Right hindlimb (tissue), 1 donor: Measurements from ENCODE around the gene HDGFL1.

Source experiments
- DNase-seq: peaks from one replicate; pipeline ENCODE4 v3.0.0-alpha.2; 2018

The HDGFL1 gene

DNA sequence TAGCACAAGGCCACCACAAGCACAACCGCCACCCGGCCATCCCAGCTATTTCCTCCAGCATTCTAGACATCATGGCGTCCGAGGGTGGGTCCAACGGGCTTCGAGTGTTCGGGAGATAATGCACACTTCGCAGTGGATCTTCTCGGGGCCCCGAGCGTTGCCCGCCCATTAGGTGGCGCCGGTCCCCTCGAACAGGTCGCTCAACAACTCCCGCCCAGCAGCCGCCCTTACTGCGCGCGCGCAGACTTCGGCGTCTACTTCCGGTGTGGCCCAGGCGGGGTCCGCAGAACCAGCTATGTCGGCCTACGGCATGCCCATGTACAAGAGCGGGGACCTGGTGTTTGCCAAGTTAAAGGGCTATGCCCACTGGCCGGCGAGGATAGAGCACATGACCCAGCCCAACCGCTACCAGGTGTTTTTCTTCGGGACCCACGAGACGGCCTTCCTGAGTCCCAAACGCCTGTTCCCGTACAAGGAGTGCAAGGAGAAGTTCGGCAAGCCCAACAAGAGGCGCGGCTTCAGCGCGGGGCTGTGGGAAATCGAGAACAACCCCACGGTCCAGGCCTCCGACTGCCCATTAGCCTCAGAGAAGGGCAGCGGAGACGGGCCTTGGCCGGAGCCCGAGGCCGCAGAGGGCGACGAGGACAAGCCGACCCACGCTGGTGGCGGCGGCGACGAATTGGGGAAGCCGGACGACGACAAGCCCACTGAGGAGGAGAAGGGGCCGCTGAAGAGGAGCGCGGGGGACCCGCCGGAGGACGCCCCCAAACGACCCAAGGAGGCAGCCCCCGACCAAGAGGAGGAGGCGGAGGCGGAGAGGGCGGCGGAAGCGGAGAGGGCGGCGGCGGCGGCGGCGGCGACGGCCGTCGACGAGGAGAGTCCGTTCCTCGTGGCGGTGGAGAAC is at the start of gene HDGFL1:
TSS of gene HDGFL1 (plus strand) at position 286 of the 904 bp plus-strand sequence. CDS start at position 296, 10 bp downstream.
- DNase-seq, result no peak

DNA sequence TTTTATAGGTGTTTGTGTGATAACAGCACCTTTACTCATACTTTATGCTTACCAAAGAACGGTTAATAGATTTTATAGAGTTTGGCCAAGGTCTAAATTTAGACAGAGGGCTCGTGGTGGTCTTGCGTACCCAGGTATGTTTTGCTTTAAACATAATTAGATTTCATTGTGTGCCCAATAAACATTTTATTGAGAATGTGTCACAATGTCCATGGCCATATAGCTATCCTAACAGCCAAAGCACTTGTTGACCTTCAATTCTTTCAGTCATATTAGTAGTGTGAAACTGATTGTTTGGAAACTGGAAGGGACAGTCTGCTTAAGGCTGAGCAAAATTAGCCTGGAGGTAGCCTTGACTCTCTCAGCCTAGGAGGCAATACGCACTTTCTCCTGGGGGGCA is 48.3 kb upstream of the HDGFL1 start:
- no peak for DNase-seq

DNA sequence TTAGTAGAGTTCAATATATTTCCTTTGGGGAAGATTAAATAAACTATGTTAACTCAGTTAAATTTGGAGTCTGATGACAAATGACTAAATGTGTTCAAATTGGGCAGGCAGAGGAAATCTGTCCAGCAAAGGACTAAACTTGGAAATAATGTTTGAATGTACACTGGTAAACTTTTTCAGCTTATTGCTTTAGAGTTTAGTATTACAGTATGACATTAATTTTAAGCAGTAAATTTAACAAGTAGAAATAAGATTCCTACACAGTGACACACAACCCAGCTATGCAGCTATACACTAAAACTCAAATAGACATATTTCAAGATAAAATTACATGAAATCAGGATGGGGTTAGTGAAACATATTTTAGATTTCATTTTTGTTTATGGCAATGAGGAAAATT is 42.6 kb upstream of the HDGFL1 start:
- no peak for DNase-seq

DNA sequence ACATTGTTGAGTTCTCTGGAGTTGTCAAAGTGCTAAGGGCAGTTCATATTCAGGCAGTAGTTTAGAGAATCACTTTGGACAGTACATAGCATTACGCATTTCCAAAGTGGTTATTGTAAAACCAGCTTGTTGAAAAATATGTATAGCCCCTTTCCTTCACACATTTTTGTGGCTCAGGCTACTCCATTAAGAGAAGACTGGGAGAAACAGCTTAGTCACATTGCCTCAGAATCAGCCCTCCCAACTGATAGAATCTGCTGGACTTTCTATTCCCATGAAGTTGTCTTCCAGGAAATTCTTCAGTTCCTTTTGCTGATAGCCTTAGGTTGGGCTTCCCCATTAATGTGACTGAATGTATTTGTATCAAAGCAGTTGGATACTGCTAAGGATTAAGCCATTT is 39.5 kb upstream of the HDGFL1 start:
- no peak for DNase-seq

DNA sequence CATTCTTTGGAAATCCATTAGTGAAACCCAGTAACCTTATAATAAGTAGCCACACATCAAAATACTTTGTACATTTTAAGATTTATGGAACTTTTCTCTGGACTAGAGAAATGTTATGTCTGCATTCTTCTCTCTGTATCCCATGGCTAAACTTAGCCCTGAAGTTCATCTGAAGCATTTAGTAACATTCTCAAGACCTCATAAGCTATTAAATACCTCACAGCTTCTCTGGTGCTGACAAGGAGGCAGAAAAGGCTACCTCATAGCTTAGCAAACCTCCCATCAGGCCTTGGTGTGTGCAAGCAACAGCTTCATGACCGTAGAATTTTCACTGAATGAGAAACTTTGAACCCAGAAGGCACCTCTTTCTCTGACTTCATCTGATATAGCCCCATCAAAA is 38.9 kb upstream of the HDGFL1 start:
- DNase-seq, result no peak

DNA sequence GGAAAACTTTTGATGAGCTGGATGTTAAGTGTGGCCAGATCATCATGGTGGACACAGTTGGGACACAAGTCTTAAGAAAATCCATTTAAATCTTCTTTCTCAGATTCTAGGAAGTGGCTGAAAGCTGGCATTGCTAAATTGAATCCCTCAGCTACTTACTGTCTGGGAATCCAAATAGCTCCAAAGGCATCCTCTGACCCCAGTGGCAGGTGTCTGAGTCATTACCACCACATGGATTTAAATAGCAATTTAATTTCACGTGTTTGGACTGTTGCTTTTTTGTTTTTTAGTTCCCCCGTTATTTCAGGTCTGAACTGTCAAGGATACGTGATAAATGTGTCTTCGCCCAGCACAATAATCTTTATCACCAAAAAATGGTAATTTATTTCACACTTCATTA is 33.2 kb upstream of the HDGFL1 start:
- no peak for DNase-seq

DNA sequence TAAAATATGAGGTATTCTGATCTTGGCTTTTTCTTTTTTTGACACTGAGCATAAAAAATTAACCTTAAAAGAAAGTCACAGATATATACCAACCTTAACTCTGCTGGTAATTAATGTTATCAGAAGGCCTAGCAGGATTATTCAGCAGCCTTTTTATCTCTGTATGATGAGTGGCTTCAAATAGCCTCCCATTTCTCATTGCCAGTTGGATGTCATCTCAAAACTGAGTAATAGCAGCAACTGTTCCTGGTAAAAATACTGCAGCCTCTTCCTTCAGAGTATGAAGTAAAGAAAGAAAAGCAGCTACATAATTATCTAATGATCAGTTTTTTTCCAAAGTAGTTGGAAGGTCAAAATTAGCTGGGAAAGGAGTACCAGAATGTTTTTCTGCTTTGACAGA is 24.9 kb upstream of the HDGFL1 start:
- no peak for DNase-seq

DNA sequence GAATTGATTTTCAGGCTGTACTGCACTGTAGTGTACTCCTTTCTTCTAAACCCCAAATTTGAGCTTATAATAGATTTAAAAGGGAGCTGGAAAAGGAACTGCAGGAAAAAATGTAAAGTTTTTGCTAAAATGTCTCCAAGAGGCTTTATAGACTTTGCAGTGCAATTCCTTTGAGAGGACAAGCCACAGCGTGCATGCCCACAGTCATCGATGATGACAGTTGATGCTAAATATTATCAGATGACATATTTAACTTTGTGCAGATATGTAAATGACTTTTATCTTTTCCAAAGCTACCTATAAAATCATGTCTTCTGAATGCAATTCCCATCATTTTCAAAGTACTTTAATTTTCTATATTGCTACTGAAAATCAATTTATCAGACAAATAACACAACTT is 24.3 kb upstream of the HDGFL1 start:
- no peak for DNase-seq

DNA sequence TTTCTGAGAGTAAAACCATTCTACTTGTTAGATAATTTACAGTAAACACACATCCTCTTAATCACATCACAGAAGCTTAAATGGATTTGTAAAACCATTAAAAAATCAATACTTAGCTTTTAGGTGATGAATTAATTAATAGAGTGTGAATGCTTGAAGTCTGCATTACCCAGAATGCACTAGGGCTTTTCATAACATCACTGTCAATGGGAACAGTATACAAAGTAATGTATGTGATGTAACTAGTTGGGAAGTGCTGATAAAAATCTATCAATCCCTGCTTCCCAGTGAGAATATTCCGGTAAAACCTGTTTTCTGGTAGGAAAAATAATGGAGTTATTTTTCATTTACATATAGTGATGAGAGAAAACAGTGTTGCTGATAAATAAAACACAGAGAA is 23.1 kb upstream of the HDGFL1 start:
- DNase-seq, result no peak

DNA sequence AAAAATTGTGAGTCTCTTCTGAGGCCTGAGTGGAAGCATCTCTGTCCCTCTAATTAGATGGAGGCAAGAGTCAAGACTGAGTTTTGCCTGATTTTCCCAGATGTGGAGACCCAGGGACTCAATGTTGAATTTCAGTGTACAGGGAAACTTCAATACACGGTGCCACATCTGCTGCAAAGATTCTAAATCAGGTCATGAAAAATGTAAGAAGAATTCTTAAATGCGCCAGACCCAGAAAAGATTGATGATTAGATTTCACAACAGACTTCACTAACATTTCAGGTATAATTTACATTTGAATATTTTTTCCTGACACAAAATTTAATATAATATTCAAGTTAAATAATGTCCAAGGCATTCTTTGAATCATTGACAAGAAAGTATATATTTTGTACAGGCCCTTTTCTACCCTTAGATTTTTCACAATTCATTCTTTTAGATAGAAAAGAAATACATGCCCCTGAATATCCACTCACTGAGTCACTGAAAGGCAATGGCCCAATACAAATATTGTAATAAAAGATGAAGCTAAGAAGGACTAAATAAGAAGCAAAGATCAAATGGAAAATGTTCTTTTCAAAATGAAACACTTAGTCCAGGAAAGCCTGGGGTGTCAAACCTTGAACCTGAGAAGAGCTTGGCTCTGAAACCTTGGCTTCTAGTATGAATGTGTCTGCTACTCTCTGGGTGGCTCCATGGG is 18.2 kb upstream of the HDGFL1 start:
- peak; percentile 31 for DNase-seq

DNA sequence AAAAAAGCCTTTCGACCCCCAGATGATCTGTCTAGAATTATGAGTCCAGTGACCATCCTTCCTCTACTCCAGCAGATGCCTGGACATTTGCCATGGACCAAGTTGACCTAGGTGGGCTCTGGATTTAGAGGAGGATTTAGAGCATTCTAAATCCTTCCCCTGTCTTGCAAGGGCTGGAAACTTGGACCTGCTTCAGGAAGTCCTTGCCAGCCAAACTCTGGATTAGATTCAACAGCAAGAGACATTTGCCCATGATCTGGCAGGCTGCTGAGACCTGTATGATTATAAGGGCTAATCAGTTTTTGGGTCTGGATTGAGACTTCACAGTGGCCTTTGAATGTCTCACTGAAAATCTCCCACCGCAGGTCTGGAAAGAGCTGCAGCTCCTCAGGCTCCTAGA is 13.1 kb upstream of the HDGFL1 start:
- no peak for DNase-seq

DNA sequence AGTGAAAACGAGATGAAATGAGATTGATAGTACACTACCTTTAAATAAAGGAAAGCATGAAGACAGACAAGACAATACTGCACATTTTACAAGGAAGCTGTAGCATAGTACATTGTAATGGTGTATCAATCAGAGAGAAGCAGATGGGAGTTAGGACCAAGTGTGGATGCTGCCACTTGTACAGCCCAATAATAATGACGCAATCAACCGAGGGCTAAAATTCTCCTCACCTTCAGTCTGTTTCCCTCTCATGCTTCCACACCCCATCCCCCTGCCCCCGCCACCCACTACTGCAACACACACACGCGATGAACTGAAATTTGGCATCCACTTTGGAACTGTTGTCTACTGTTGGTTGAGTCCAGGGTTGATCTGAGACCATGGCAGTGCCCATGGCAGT is 12.4 kb upstream of the HDGFL1 start:
- no peak for DNase-seq

DNA sequence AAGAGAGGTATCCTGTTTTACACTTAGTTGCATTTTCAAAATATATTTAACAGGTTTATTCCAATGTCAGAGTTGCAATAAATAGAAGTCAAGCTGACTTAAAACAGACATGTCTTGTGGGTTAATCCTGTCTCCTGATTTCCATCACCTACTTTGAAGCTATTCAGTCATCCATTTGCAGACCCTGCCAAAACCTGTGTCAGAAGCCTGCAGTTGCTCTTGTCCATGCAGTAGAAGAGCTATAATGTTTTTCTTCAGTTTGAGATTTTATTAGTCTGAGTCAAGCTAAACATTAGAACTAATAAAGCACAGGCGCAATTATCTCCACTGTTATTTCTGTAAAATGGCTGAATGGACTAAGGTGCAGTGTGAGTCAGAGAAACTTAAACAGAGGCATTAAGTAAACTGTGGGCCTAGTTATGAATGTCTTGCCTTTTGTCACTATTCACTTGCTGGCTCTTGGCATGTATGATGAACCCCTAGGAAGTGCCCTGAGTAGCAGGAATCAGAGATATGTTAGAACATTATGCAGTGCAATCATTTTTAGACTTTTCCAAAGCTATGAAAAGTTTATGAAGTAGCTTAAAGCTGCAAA is 11.0 kb upstream of the HDGFL1 start:
- DNase-seq, result no peak

DNA sequence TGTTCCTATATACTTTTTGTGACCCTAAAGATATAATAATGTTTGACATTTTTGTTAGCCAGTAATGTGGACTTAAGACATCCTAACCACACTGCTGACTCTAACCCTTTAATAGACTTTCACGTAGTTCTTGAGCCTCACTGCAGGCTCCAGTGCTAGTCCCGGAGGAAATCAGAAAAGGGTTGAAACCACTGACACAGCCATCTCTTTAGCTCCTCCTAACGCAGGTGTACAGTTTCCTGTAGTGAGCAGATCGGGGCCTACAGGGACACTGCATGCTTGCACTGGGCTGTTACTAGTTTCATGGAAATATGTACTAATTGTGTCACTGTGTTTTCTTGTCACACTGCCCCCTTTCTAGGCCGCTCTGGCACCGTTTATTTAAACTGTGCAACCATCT is 512 bp upstream of the HDGFL1 start:
- no peak for DNase-seq

DNA sequence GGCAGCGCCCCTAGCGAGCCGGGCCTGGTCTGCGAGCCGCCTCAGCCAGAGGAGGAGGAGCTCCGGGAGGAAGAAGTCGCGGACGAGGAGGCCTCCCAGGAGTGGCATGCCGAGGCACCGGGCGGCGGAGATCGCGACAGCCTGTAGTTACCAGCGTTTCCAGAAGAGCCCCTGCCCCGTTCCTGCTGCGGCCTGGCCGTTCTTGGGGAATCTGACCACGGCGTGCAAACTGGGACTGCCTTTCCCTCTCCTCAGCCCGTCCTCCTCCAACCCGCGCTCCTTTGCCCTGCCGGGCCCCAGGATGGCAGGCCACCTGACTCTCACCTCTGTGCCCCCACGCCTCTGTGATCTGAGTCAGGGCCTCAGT is 802 bp downstream of the HDGFL1 start:
- no peak for DNase-seq

DNA sequence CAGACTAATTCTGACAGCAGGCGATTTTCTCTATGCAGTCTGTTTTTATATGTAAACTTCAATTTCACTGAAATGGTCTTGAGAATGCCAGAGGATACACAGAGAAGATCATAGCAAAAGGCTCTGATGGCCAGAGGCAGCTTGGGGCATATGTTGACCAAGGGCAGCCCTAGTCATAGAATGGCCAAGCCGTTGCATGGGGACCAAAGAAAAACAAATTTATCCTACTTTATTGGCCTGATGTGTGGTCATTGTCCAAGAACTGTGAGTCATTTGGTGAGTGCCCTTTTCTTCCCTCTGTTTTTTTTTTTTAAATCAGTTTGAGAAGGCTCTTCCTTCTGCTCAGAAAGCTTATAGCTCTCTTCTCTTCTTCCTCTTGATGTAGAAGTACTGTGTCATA is 5.8 kb downstream of the HDGFL1 start:
- no peak for DNase-seq

DNA sequence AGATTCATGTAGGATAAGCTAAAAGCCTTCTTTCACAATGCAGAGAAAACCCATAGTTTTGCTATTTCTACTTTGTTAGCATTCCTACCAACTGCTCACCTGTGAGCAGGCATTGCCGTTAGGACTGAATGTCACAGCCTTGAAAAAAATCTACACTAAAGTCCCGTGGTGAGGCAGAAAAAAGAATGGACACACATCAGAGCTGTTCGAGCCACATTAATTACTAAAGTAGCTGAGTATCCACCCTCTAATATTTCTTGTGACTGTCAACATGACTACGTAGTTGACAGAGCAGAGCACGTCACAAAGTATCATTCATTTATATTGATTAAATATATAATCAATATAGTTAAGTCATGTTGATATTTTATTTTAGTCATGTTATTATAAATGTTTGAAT is 10.1 kb downstream of the HDGFL1 start:
- DNase-seq, result no peak

DNA sequence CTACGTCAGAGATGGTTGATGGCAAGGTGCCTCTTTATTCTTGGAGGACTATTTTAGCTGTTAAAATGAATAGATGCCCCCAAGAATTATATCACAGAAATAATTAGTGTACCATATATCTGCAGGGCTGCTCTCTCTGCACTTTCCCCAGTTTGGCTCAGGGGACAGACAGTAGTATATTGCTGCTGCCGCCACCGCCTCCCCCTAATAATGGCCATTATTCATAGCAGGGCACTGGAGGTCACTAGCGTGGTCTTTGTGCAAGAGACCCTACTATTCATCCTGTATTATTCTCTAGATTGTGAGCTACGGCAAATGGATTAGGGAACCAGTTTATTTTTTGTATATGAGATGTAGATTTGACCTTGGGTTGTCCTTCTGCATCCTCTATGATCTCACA is 11.0 kb downstream of the HDGFL1 start:
- no peak for DNase-seq

DNA sequence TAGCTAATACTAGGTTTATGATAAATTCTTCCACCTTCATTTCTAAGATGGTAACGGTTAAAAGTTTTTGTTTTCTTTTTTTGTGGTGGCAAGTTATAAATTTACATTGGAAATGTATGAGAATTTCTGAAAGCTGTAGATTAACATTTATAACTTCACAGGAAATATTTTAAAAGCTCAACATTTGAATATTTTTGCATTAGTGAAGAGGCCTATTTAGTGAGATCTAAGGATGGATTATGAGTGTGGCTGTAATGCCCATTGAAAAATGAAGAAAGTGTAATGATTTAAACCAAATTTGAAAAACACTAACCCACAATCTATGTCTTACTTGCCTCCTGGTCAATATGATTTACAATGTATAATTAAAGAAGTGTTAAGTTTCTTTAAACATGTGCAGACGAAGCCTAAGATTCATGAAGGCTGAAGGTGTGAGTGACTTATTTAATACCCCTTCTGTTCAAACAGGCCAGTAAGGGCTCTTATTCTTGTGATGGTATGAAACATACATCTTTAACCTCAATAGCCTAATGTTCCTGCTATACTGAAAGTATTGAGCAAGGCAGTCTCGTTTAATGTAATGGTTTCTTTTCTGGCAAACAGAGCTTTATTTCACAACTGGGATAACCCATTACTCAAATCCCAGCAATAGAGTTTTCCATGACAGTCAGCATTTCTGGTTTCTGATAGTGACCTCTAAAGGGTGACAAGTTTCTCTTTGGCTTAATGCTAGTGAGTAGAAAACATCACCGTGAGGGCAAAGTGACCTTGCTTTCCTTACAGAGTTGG is 13.2 kb downstream of the HDGFL1 start:
- DNase-seq, result no peak

DNA sequence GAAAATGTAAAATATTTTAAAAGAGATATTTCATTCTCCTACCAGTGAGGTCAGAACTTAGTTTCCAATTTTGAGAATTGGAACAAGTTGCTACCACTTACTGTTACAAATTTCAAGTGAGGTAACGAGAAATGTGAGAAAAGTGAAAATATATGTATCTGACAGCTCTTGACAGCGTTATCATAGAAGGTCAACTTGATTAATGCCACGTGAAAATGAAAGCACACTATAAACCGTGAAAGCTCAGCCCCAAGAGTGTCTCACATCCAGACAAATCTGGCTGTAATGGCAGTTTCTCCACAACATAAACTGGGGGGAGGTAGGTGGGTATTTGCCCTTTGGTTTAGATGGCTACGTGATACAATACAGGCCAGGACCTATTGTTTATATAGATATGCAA is 13.9 kb downstream of the HDGFL1 start:
- no peak for DNase-seq

DNA sequence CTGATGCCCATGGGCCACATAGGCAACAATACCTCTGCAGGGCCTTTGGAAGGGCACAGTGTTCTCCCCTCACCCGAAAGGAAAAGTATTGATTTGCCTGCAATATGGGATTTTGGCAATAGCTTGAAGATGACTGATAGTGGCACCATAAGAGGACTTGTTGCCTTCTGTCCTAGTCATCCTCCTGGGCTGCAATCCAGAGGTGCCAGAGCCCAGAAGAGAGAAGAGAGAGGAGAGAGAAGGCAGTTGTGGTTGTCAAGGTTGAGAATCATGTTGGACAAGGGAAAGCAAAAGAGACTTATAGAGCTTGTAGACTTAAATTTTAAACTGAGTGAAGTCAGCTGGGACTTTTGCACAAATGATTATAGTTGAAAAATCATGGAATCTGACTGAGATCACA is 14.6 kb downstream of the HDGFL1 start:
- DNase-seq, result no peak

DNA sequence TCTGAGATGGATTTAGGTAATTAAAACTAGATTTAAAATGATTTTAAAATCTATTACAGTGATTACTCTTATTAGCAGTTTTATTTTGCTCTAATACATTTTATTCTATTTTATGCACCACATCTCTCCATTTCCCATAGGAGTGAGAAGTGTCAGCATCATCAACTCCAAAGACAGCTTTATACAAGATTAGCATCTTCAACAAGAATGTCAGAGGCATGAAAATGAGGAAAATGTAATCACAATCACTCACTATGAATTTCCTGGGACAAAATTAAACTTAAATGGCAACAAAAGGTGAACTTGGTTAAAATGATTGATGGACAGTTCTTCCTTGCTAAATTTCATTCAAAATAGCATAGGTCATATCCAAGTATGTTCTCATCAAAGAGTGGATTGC is 19.8 kb downstream of the HDGFL1 start:
- DNase-seq, result no peak

DNA sequence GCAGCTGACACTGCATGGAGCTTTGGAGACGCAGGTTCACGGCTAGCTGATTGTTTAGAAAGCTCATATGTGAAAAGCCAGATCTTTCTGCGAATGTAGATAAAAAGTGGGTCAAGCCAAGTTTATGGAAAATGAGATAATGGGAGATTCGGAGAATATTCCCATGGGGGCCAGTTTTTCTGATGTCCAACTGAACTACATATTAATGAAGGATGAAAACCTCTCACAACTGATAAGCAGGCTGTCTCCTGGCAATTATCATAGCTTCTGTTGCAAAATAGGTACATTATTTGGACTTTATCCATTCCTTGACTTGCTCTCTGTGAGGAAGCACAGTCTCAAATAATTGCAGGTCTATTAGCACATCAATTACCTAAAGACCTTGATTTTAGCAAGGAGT is 21.1 kb downstream of the HDGFL1 start:
- DNase-seq, result no peak
